Measurements from ENCODE around the gene LHX3.

The LHX3 gene

DNA sequence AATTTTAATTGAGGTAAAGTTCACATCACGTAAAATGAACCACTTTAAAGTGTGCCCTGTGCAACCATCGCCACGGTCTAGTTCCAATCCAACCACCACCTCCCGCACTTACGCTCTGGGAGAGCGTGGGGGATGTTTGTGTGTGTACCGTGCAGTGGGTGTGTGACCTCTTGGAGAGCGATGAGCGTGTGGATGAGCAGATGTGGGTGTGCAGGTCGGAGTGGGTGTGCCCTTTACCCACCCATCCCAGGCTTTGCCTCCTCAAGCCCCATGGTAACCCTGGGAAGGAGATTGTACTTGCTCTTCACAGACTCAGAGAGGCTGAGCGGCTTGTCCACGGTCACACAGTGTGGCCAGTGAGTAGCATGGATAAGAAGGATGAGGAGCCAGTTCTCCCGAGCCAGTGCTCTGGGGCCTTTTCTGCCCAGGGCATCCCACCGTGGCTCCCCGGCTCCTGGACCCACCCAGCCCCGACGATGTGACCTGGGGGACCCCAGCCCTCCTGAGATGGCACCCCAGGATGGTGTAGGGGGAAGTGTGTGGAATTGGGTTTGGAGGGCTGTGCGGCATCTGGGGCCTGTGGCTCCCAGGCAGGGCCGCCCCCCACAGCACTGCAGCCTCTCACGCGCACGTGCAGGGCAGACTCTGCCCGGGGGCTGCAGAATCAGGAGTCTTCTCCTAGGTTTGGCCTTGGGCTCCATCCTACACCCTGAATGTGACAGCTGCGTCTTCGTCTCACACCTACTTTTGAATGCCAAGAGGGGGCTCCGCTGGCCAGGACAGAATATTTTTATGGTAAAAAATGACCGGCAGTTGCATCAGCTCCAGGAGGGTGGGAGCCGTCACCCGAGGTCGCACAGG, 13.6 kb downstream of the LHX3 start:
- DNase-seq, result no peak

- DNase-seq, result no peak
Observed at GRCh38 chr9:136190656-136191055, 14.3 kb downstream of the LHX3 start.

- DNase-seq, result no peak
Observed at GRCh38 chr9:136190237-136190601, 14.7 kb downstream of the LHX3 start.

- DNase-seq, result no peak
Observed at GRCh38 chr9:136189394-136190236, 15.3 kb downstream of the LHX3 start.

- no peak for DNase-seq
Observed at GRCh38 chr9:136187683-136188586, 17.0 kb downstream of the LHX3 start.

DNA sequence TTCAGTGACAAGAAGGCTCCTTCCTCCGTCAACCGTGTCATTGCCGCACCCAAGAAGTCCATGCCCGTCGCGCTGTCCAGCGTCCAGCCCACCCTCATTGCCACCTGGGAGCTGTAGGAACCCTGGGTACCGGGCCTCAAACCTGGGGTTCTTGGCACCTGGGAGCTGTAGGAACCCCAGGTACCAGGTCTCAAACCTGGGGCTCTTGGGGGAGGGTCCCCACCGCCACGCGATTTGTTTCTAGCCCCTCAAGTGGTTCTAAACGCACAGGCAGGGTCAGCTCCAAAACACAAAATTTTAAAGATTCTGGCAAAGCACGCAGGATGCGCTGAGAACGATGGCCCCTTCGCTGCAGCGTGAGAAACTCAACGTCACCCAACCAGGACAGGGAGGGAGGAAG, 17.7 kb downstream of the LHX3 start:
- DNase-seq, result no peak

GRCh38 chr9:136186386-136186785, 18.5 kb downstream of the LHX3 start:
- no peak for DNase-seq

DNA sequence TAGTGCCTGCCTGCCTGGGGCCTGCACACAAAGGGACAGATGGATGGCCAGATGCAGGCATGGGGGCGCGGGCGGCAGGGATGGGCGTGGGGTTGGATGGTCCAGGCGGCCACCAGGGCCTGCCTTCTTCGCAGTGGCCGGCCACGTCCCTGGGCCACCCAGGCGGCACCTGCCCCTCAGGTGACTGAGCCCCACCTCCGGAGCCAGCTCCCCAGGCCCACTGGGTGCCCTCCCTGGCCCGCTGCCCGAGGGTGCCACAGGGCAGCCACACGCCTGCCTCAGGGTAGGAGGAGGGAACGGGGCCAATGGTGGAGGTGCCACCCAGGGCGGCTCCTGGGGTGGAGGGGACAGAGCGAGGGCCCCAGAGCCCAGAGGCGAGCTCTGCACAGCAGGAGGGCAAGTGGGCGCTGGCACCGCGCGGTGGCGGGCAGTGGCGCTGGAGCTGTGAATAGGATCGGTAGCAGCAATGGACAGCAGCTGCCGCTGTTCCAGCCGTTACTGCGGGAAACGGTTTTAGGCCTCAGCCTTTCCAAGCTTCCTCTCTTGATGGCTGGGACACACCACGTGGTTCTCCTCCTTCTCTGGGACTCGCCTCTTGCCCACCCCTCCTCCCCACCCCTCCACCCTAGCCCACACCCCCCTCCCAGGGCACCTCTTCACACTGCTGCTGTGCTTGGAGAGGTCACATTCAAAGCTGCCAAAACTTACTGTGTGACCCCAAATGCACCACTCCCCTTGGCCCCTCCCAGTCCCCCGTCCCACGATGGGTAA, 19.1 kb downstream of the LHX3 start:
- DNase-seq, result no peak

DNA sequence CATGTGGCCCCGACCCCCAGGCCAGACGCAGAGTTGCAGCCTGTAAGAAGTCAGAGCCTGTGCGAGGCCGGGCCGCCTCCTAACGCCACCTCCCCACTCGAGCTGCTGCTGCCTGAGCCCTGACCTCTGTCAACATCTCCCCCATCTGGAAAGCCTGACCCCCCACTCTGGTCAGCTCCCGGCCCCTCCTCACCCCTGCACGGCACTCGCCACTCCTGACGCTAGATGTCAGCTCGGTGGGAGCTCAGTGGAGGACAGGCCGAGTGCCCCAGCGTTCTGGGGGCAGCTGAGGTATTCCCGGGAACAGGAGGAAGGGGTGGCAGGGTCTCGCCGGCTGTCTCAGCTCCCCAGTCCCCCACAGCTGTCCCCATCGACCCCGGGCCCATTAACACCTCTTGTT, 19.9 kb downstream of the LHX3 start:
- DNase-seq, result no peak

- no peak for DNase-seq
Observed at GRCh38 chr9:136182850-136183422, 22.0 kb downstream of the LHX3 start.

GRCh38 chr9:136182420-136182787, 22.5 kb downstream of the LHX3 start:
- DNase-seq, result no peak

- no peak for DNase-seq
Observed at GRCh38 chr9:136181784-136182419, 23.0 kb downstream of the LHX3 start.

DNA sequence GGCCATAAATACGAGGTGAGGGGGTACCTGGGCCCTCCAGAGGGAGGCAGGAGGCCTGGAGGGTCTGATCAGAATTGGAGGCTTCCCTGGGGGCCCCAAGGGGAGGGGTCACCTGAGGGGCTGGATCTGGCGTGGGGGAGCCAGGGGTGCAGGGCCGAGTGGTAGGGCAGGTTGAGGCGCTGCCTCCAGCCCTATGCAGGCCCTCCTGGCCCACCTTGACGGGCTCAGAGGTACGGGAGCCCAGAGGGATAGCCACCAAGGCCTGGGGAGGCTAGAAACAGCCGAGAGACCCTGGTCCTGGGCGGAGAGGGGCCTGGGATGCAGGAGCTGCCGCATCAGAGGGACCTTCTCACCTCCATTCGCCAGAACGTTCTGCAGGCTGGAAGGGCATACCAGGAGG, 24.3 kb downstream of the LHX3 start:
- DNase-seq, result no peak

DNA sequence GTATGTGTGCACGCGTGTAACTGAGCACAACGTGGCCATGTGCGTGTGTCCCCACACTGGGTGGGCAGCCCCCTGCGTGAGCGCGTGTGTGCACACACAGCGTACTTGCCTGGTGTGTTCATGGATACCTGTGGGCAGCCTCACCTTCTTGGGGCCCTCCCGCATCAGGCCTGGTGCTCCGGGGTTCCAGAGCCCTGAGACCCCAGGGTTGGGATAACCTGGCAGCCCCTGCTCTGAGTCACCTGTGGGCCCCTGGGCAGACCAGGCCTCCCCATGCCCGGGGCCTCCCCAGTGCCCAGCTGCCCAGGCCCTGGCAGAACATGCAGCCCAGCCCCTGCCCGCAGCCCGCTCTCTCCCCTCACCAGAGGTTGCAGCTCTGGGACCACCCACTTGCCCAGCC, 25.2 kb downstream of the LHX3 start:
- no peak for DNase-seq

DNA sequence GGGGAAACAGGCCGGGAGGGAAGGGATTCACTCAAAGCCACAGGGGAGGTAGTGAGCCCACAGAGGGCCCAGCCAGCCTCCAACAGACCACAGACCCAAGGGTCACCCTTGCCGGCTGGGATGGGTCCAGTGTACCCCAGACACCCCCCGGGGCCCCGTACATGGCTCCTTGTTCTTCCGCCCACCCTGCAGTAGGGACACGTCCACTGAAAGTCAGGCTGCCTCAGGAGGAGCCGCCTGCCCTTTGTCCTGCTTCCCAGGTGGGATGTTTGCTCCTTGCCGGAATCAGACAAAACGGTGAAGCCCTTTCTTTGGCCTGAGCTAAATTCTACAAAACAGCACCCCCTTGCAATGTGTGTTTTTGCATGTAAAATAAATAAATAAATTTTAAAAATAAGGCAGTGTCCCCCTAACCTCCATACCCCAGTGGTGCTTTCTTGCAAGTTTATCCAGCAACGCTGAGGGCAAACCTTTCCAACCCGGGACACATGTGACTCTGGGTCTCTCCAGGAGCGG, 25.8 kb downstream of the LHX3 start:
- no peak for DNase-seq

GRCh38 chr9:136178773-136179075, 26.2 kb downstream of the LHX3 start:
- no peak for DNase-seq

- no peak for DNase-seq
Observed at GRCh38 chr9:136178061-136178772, 26.7 kb downstream of the LHX3 start.

DNA sequence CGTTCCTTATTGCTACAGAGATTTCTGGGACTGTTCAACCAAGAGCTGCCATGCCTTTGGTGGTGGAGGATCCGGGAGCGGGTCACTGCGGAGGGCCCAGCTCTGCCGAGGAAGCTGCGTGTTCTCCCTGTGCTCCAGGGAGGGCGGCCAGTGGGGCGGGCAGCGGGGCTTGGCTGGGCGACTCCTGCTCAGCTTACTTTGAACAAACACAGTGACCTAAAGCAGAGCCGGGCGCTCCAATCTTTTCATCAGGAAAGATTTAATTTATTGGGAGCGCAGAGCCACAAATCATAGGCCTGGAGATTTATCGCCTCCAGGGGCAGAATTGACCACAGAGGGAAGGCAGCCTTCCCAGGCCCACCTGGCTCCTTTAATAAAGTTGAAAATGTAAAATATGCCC, 27.7 kb downstream of the LHX3 start:
- DNase-seq, result no peak

DNA sequence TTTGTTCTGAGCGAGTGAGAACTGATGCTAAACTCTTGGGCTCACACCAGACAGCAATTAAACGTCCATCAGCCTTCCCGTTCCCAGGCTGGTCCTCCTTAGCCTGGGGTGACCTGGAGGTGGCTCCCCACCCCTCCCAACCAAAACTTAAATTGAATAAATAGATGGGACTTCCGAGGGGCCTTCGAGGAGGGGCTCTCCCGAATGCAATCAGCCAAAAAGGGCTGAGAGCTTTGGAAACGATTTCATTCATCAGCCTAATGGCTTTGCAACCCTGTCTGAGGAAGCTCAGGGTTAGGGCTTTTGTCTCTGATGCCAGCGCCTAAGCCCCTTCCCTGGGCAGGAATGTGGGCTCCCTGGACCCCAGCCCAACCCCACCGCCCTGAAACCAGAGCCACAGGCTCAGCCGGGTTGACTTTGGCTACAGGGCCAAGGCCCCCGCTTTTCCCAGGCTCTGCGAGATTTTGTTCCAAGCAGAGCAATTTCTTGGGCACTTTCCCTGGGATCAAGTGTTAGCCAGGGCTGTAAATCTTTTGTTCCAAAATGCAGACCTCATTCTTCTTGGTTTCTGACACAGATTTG, 29.2 kb downstream of the LHX3 start:
- no peak for DNase-seq
